HepG2 (cell line): ENCODE results near the gene THRSP. TPM values are rescaled to one million over a fixed set of nuclear protein-coding genes. Genes with fewer than 3 reads are reported as not detected.

Experiments used
- ATAC-seq: fragments of 200-7000 bp; cut with Tn5 transposase; 3 replicates; pipeline ENCODE4 v1.9.1; 2020; ENCODE audit warnings: mild to moderate bottlenecking, moderate library complexity
- BruUV-seq: library from RNA; stranded (reverse); fragments of 400-500 nt; replicated peaks from 2 replicates; lab custom pipeline; 2021; lab: Mats Ljungman, UMichigan
- CTCF ChIA-PET: fragments of 300-600 bp; formaldehyde crosslinking; extraction: SDS; loops from one replicate; lab custom pipeline; 2021; ENCODE audit warnings: low total read pairs, inconsistent platforms, low intra/inter-chr PET ratio; lab: Yijun Ruan, JAX
- POLR2A ChIA-PET: fragments of 350-600 bp; sonication (Branson Sonifier 250); formaldehyde crosslinking; loops from one replicate; lab custom pipeline; 2020; ENCODE audit warnings: antibody characterized with exemption, inconsistent platforms; lab: Yijun Ruan, JAX
- DNase-seq: peaks from one replicate; pipeline ENCODE4 v3.0.0-alpha.2; 2015; ENCODE audit warnings: low spot score
- FAIRE-seq: peaks from 3 replicates; lab custom pipeline; 2011; peaks lifted over from hg19 to GRCh38; lab: Jason Lieb, UNC
- H2AFZ ChIP-seq: one replicate; pipeline ENCODE4 v1.6.1; 2011; ENCODE audit warnings: low read length, inconsistent platforms
- H3K27ac ChIP-seq: fragments of 300-600 bp; 3 replicates; pipeline ENCODE4 v1.8.0; 2011; ENCODE audit warnings: mixed run types, mild to moderate bottlenecking, mixed read lengths, low read length, inconsistent platforms; ENCODE audit not compliant: insufficient read depth; ENCODE audit errors: extremely low read length
- H3K27me3 ChIP-seq, 2 experiments: fragments of 200-600 bp in 1 of 2; 2 replicates in 1 of 2; 3 replicates in 1 of 2; pipeline versions ENCODE4 v1.6.0 to v1.8.0; 2011; ENCODE audit warnings: low read length in 2 of 2, mild to moderate bottlenecking in 2 of 2, moderate library complexity in 2 of 2, inconsistent platforms in 1 of 2; ENCODE audit not compliant: insufficient read depth in 2 of 2, control insufficient read depth in 1 of 2
- H3K36me3 ChIP-seq, 2 experiments: fragments of 200-600 bp in 1 of 2; replicated peaks in 1 of 2; 2 replicates in 1 of 2; 3 replicates in 1 of 2; pipeline versions ENCODE4 v1.5.1 to v1.8.0; 2011; ENCODE audit warnings: low read length in 2 of 2, inconsistent platforms in 1 of 2; ENCODE audit not compliant: insufficient read depth in 2 of 2, control insufficient read depth in 1 of 2
- H3K4me1 ChIP-seq: 2 replicates; pipeline ENCODE4 v1.5.1; 2012; ENCODE audit warnings: low read length, inconsistent platforms; ENCODE audit not compliant: insufficient read depth
- H3K4me2 ChIP-seq: 2 replicates; pipeline ENCODE4 v1.6.0; 2011; ENCODE audit warnings: low read depth, low read length, inconsistent platforms
- H3K4me3 ChIP-seq, 3 experiments: fragments of 200-600 bp in 1 of 3; sonication (generic), shearing (Covaris generic) in 1 of 3; replicated peaks in 1 of 3; 2 replicates each; pipeline ENCODE4 v1.5.1; 2011 to 2016; ENCODE audit warnings: low read length in 3 of 3, inconsistent platforms in 2 of 3, low read depth in 2 of 3, mild to moderate bottlenecking in 2 of 3, control low read depth in 1 of 3, mixed read lengths in 1 of 3; ENCODE audit not compliant: insufficient read depth in 1 of 3
- H3K79me2 ChIP-seq: one replicate; pipeline ENCODE4 v1.6.1; 2011; ENCODE audit warnings: low read length, inconsistent platforms; ENCODE audit not compliant: insufficient read depth
- H3K9ac ChIP-seq: 2 replicates; pipeline ENCODE4 v1.6.0; 2011; ENCODE audit warnings: mild to moderate bottlenecking, low read depth, low read length, inconsistent platforms; ENCODE audit not compliant: insufficient read depth
- H3K9me3 ChIP-seq: 2 replicates; pipeline ENCODE4 v1.5.1; 2012; ENCODE audit warnings: mild to moderate bottlenecking, low read length
- H4K20me1 ChIP-seq: 2 replicates; pipeline ENCODE4 v1.6.0; 2011; ENCODE audit warnings: inconsistent platforms, mild to moderate bottlenecking, low read length, moderate library complexity; ENCODE audit not compliant: insufficient read depth
- AKAP8 ChIP-seq: sonication (generic); formaldehyde crosslinking; IDR thresholded peaks from 2 replicates; pipeline ENCODE4 v1.5.1; 2020; ENCODE audit warnings: mild to moderate bottlenecking, missing genetic modification reagents
- LCORL ChIP-seq, 2 experiments: fragments of 450-650 bp in 1 of 2; sonication (generic) in 1 of 2; formaldehyde crosslinking in 1 of 2; IDR thresholded peaks; 2 replicates each; pipeline versions ENCODE4 v1.5.0 to v1.6.1; 2017 to 2020; ENCODE audit warnings: antibody characterized with exemption in 1 of 2, missing genetic modification reagents in 1 of 2
- RBFOX2 ChIP-seq: fragments of 200-400 bp; formaldehyde crosslinking; IDR thresholded peaks from 2 replicates; pipeline ENCODE4 v1.6.1; 2017; ENCODE audit warnings: low read depth, mild to moderate bottlenecking, low read length
- RBM22 ChIP-seq: fragments of 200-400 bp; formaldehyde crosslinking; optimal IDR thresholded peaks from 2 replicates; pipeline ENCODE3; 2017; ENCODE audit warnings: mild to moderate bottlenecking, low read length, moderate library complexity
- ZNF775 ChIP-seq: sonication (generic); formaldehyde crosslinking; IDR thresholded peaks from 2 replicates; pipeline ENCODE4 v1.4.0; 2020; ENCODE audit warnings: missing genetic modification reagents, mild to moderate bottlenecking, moderate library complexity, borderline replicate concordance
- WGBS: methylation state at CpG from one replicate; pipeline ENCODE4 v1.1.6; 2017; ENCODE audit warnings: low lambda C conversion rate; 5-methylcytosine and 5-hydroxymethylcytosine counted together
- in situ Hi-C: cut with HindIII; loops from 2 replicates; pipeline ENCODE4 v1.10.0; 2017; ENCODE audit warnings: low pct_unique_long_range_greater_than_20kb; ENCODE audit not compliant: extremely low pct_ligation_motif_present
- intact Hi-C: fragments of 100-400 bp; cut with micrococcal nuclease; formaldehyde crosslinking; loops from one replicate; pipeline ENCODE4 v1.10.0; 2022; ENCODE audit not compliant: unreplicated experiment
- polyA plus RNA-seq, 8 experiments: library from polyadenylated mRNA; depleted of rRNA in 3 of 8; stranded (reverse) in 7 of 8; unstranded in 1 of 8; fragments of >200 nt; fragmentation: Illumina TruSeq in 4 of 8; extraction: Trizol in 4 of 8; gene quantifications; 2 replicates each; pipeline versions ENCODE4 v1.2.1 to v1.2.3, GENCODE V29; 2011 to 2016; ENCODE audit warnings: low read depth in 4 of 8, missing spikeins in 1 of 8, mixed read lengths in 1 of 8; ENCODE audit not compliant: insufficient read depth in 1 of 8
- total RNA-seq, 5 experiments: library from RNA; depleted of rRNA; stranded (reverse); fragments of >200 nt; fragmentation: Illumina TruSeq; extraction: Trizol; gene quantifications; 2 replicates each; pipeline ENCODE4 v1.2.3, GENCODE V29; 2016; ENCODE audit warnings: low read depth in 1 of 5

Gene THRSP
- total and polyA plus RNA-seq, 2 of the 13 experiments (the other 11 are each of a cell fraction or from before 2014, with no cell fraction given), result 0.13 to 0.58 TPM

DNA sequence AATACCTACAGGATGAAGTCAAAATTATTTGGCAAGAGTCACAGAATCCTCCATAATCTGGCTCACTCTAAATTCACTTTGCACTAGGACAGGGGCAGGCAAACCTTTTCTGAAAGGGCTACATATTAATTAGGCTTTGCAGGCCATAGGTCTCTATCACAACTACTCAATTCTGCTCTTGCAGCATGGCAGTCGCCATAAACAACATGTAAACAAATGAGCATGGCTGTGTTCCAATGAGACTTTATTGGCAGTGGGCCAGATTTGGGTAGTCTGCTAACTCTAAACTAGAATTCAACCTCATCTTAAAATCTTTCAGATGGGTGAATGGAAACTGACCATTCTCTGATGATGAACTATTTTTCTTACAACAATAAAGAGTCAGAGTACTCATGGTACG, 5.8 kb downstream of the THRSP start:
- no peak overlapping the region for H2AFZ ChIP-seq
- FAIRE-seq, result no peak
- 94% methylated on average over 2 of the region's 2 CpGs for WGBS
- no peak overlapping the region for H3K9ac ChIP-seq
- H3K4me2 ChIP-seq, result no peak overlapping the region
- peaks cover 40% of the 10 kb centered on the region for H3K79me2 ChIP-seq
- peak; percentile 61 for TF ChIP-seq RBM22
- no peak for TF ChIP-seq ZNF775
- TF ChIP-seq LCORL (IDR thresholded peaks at IDR 0.05), result 0 out of 2 replicates have a peak, but pooled peaks have one; percentile 32
- TF ChIP-seq LCORL (CRISPR knock-in tag; IDR thresholded peaks at IDR 0.05), result no peak
- POLR2A ChIA-PET, result interaction anchor here (1.5 to 2.4 kb wide), 3 partner anchors 16 to 70 kb away, joined by 3 to 5 read pairs (median 4); partner anchors contain the start of gene ALG8
- CTCF ChIA-PET, result no interaction called here
- no peak overlapping the region for H3K27ac ChIP-seq
- H3K36me3 ChIP-seq, result peaks cover 12 to 48% of the 10 kb centered on the region in 2 experiments
- intact Hi-C loops (no loop called here), in situ Hi-C loops (no loop called here)
- H4K20me1 ChIP-seq, result 0 out of 2 replicates have a peak, but pooled peaks cover 9% of the 10 kb centered on the region
- H3K9me3 ChIP-seq, result no peaks in the 10 kb centered on the region
- BruUV-seq, result TSS peak; percentile 8
- DNase-seq, result no peak
- H3K4me3 ChIP-seq, result no peak overlapping the region
- peaks cover 25% of the 10 kb centered on the region for H3K4me1 ChIP-seq
- ATAC-seq, result no peak
- H3K27me3 ChIP-seq, result no peaks in the 10 kb centered on the region

DNA sequence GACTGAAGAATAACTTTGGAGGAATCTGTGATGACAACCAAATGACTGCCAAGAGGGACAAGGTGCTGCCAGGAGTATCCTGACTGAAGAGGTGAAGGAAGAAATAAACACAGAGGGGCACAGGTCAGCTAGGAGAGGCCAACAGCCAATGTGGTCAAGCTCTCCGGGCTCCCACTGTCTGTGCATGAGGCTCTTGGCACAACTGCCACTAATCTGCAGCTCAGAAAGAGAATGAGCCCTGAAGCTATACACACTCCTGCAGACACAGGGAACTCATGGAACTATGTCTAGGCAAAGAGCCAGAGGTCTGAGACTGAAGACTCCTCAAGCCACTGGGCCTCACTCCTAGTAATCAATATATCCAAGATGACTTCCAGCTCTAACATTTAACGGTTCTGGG, 7.0 kb downstream of the THRSP start:
- H3K36me3 ChIP-seq, result peaks cover 12 to 55% of the 10 kb centered on the region in 2 experiments
- H4K20me1 ChIP-seq, result peaks cover 18% of the 10 kb centered on the region
- H3K4me3 ChIP-seq, result no peak overlapping the region
- no peaks in the 10 kb centered on the region for H3K9me3 ChIP-seq
- H3K9ac ChIP-seq, result no peak overlapping the region
- no peak for FAIRE-seq
- 97% methylated on average over 2 of the region's 2 CpGs for WGBS
- intact Hi-C loops (no loop called here), in situ Hi-C loops (no loop called here)
- H2AFZ ChIP-seq, result no peak overlapping the region
- TF ChIP-seq RBFOX2 (0 out of 2 replicates have a peak, but pooled peaks have one; percentile 42), AKAP8 (CRISPR knock-in tag) (no peak), RBM22 (peak; percentile 74)
- DNase-seq, result no peak
- CTCF ChIA-PET, result no interaction called here
- H3K79me2 ChIP-seq, result peaks cover 52% of the 10 kb centered on the region
- no TSS peak for BruUV-seq
- H3K4me1 ChIP-seq, result peaks cover 36% of the 10 kb centered on the region
- no peak for ATAC-seq
- POLR2A ChIA-PET, result interaction anchor here (2.1 kb wide), 1 partner anchor 8 kb away, joined by 6 read pairs; no protein-coding TSS in a partner anchor
- H3K27me3 ChIP-seq, result no peaks in the 10 kb centered on the region
- no peak overlapping the region for H3K4me2 ChIP-seq
- H3K27ac ChIP-seq, result no peak overlapping the region
